ENCODE data around the gene RAB31. TPM values are rescaled to one million over a fixed set of nuclear protein-coding genes. Genes with fewer than 3 reads are reported as not detected.
A peak's percentile ranks its signal among the peaks of the same experiment; 100 is the strongest.

The RAB31 gene
- total RNA-seq, 2 experiments from 2014 or later = not detected

GRCh38 chr18:9696112-9696511, 12.0 kb upstream of the RAB31 start:
- Mint-ChIP-seq H3K4me1 (ENCODE audit: low read depth) (peaks cover 9% of the 10 kb centered on the region), H3K27me3 (ENCODE audit: low read depth) (peaks cover 25% of the 10 kb centered on the region), H3K9me3 (ENCODE audit: insufficient read depth) (no peaks in the 10 kb centered on the region), H3K36me3 (ENCODE audit: low read depth) (no peaks in the 10 kb centered on the region), H3K27ac (no peak overlapping the region), H3K4me3 (no peak overlapping the region)
- no peak for ATAC-seq
- ChIA-PET CTCF (no interaction called here), POLR2A (no interaction called here)
- no peak for DNase-seq

- Mint-ChIP-seq H3K27ac (no peak overlapping the region), H3K9me3 (ENCODE audit: insufficient read depth) (no peaks in the 10 kb centered on the region), H3K4me3 (no peak overlapping the region), H3K4me1 (ENCODE audit: low read depth) (peaks cover 9% of the 10 kb centered on the region), H3K27me3 (ENCODE audit: low read depth) (peaks cover 24% of the 10 kb centered on the region), H3K36me3 (ENCODE audit: low read depth) (no peaks in the 10 kb centered on the region)
- no peak for DNase-seq
- ATAC-seq = no peak
- CTCF ChIA-PET = no interaction called here
- POLR2A ChIA-PET = no interaction called here
These were observed 11.4 kb upstream of the RAB31 start for GRCh38 chr18:9696701-9697100.

GRCh38 chr18:9697121-9697520, 11.0 kb upstream of the RAB31 start:
- ChIA-PET POLR2A (no interaction called here), CTCF (no interaction called here)
- ATAC-seq (no peak), DNase-seq (no peak)
- peaks cover 24% of the 10 kb centered on the region for H3K27me3 Mint-ChIP-seq (ENCODE audit: low read depth)
- H3K36me3 Mint-ChIP-seq (ENCODE audit: low read depth) = no peaks in the 10 kb centered on the region
- no peak overlapping the region for H3K27ac Mint-ChIP-seq
- H3K4me3 Mint-ChIP-seq = no peak overlapping the region
- peaks cover 9% of the 10 kb centered on the region for H3K4me1 Mint-ChIP-seq (ENCODE audit: low read depth)
- no peaks in the 10 kb centered on the region for H3K9me3 Mint-ChIP-seq (ENCODE audit: insufficient read depth)

DNA sequence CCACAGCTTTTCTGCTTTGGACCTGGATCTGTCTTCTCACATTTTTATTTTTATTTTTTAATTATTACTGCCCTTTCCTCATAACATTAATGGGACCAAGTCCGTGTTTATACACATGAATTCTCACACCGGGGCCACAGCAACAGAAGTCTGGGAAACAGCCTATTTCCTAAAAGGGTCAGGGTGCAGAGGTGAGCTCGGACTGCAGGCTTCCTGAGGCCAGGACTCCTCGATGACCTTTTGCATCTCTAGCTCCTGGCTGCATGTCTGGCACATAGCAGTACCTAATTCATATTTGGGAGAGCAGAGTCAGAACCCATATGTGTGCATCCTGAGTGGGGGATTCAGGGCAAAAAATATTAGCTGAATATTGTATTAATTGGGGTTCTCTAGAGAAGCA, 9.6 kb upstream of the RAB31 start:
- Mint-ChIP-seq H3K36me3 (ENCODE audit: low read depth) (no peaks in the 10 kb centered on the region), H3K4me3 (no peak overlapping the region), H3K4me1 (ENCODE audit: low read depth) (peaks cover 9% of the 10 kb centered on the region), H3K9me3 (ENCODE audit: insufficient read depth) (no peaks in the 10 kb centered on the region), H3K27me3 (ENCODE audit: low read depth) (peaks cover 28% of the 10 kb centered on the region), H3K27ac (no peak overlapping the region)
- POLR2A ChIA-PET = no interaction called here
- ATAC-seq (no peak), DNase-seq (no peak)
- CTCF ChIA-PET = no interaction called here

GRCh38 chr18:9700261-9700796, 7.8 kb upstream of the RAB31 start:
- Mint-ChIP-seq H3K4me1 (ENCODE audit: low read depth) (peaks cover 10% of the 10 kb centered on the region), H3K4me3 (no peak overlapping the region), H3K36me3 (ENCODE audit: low read depth) (no peaks in the 10 kb centered on the region), H3K27ac (no peak overlapping the region), H3K27me3 (ENCODE audit: low read depth) (peaks cover 34% of the 10 kb centered on the region), H3K9me3 (ENCODE audit: insufficient read depth) (no peaks in the 10 kb centered on the region)
- DNase-seq (no peak), ATAC-seq (no peak)
- CTCF ChIA-PET = no interaction called here
- POLR2A ChIA-PET = no interaction called here

DNA sequence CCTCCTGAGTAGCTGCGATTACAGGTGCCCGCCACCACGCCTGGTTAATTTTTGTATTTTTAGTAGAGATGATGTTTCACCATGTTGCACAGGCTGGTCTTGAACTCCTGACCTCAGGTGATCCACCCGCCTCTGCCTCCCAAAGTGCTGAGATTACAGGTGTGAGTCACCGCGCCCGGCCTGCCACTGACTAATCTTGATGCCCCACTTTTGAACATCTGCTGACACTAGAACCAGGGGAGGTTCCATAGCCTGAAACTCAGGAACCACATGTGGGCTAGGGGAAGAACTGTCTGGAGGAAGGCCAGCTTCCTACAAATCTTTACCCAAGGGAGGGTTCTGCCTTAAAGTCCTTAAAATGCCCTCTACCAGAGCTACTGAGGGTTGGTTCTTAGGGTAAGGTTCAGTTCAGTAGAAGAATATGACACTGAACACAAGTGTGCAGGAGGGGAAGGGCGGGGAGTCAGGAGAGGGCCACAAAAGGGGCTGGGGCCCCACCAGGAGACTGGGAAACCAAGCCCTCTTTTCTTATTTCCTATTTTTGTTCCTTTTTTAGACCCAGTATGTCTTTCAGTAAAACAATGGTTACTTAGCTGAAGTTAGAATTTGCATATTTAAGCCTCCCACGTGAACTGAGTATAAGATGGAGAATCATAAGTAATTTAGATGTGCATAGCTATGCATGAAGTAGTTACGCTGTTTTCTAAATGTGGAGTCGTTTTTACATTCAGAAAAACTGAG, 6.3 kb upstream of the RAB31 start:
- no peak overlapping the region for H3K27ac Mint-ChIP-seq
- no peaks in the 10 kb centered on the region for H3K9me3 Mint-ChIP-seq (ENCODE audit: insufficient read depth)
- ChIA-PET CTCF (no interaction called here), POLR2A (no interaction called here)
- DNase-seq (no peak), ATAC-seq (no peak)
- peaks cover 39% of the 10 kb centered on the region for H3K27me3 Mint-ChIP-seq (ENCODE audit: low read depth)
- no peaks in the 10 kb centered on the region for H3K36me3 Mint-ChIP-seq (ENCODE audit: low read depth)
- peaks cover 2% of the 10 kb centered on the region for H3K4me1 Mint-ChIP-seq (ENCODE audit: low read depth)
- no peak overlapping the region for H3K4me3 Mint-ChIP-seq

DNA sequence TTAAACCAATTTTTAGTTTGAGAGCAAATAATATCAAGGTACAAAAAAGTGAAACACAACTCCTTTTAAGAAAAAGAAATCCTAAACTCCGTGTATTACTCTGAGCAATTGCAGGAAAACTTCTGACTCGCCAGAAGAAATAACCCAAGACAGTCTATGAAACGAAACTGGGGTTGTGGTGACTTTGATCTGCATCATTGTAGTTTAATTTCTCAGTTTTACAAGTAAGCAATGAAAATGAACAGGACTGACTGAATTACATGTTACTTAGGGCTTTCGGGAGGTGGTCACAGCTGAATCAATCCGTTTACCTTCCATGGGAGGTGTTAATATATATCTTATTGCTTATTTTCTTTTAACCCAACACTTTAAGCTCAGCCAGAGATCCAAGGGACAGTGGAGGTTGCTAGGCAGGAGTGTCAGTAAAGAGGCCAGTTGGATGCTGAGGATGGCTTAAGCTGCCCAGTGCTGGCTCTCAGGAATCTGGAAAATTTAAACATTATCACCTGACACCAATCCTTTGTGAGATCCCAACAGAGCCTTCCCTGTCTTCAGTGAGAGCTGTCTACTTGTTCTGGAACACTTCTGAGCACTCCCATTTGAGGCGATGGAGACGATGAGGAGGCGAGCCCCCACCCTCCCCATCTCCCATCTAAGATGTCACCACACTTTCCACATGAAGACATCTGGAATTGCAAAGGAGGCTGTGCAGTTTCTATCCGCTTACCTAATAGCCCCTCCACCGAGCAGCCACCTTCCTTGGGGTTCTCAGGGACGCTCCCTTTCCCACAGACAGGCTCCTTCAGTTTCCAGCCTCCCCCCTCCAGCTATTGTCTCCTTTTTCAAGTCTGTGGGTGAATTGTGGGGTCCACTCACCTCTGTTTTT, 3.6 kb upstream of the RAB31 start:
- CTCF ChIA-PET = no interaction called here
- ATAC-seq = no peak
- H3K27me3 Mint-ChIP-seq (ENCODE audit: low read depth) = peaks cover 55% of the 10 kb centered on the region

DNA sequence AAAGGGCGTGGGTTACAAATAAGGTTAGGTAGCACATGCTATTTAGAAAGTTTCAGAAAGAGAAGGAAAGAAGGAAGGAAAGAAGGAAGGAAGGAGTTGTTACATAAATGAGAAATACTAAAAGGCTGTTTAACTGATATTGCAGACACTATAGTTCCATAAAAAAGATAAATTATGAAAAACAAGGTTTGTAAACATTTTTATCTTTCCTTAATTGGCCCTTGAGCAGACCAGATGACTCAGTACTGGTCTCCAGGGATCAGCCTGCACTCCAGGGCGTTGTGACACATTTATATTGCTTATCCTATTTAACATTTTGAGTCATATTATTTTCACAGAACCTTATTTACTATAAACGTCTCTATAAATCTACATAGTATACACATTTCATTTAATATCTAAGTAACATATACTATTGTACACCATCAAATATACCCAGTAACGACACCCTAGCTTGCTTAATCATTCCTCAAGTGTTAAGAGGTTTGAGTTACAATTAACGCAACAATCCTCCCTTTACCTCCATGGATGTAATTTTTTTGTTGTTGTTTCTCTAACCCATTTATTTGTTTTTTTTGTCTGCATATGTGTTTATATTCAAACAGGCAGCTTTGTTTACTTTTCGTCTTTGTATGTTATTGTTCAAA, 2.8 kb upstream of the RAB31 start:
- H3K27ac Mint-ChIP-seq = no peak overlapping the region

More for the DNA sequence above, 3.6 kb upstream of the RAB31 start:
- POLR2A ChIA-PET = no interaction called here
- DNase-seq = no peak
- Mint-ChIP-seq H3K36me3 (ENCODE audit: low read depth) (no peaks in the 10 kb centered on the region), H3K4me3 (no peak overlapping the region), H3K4me1 (ENCODE audit: low read depth) (peaks cover 13% of the 10 kb centered on the region), H3K9me3 (ENCODE audit: insufficient read depth) (no peaks in the 10 kb centered on the region), H3K27ac (no peak overlapping the region)

DNA sequence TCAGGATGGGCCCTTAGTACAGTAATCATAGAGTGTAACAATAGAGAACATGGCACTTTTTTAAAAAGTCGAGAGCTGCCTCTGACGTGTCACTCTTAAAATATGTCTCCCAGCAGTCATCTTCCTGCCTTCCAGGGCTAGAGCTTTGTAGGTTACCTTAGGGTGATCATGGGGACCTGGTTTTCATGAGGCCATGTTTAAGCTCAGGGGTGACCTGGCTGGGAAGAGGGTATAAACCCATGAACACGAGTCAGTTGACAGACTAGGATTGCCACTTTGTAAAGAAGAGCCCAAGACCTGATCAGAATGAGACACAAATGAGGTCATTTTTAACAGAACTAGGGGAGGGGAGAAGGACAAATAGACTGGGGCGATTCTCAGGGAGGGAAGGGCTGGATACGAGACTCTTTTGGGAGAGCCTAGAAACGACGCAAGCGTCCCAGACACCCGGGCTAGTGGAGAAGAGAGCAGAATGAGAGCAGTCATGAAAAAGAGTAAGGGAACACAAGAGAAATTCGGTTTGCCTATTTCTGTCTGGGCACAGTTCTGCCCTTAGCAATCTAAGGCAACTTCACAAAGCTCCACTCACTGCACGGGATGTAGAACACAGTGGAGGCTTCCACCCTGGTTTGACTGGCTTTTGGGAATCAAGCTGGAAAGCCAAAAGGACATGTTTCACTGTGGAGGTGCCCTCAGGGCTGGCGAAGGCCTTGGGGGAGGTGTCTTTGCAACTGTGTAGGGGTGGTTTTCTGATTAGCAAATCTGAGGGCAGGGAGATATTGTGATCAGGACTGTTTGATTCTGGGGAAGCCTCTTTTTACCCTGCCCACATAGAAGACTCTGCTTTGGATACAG, 1.8 kb upstream of the RAB31 start:
- peaks cover 26% of the 10 kb centered on the region for H3K4me1 Mint-ChIP-seq (ENCODE audit: low read depth)
- DNase-seq = no peak
- ChIA-PET CTCF (no interaction called here), POLR2A (no interaction called here)
- peaks cover 67% of the 10 kb centered on the region for H3K27me3 Mint-ChIP-seq (ENCODE audit: low read depth)
- H3K4me3 Mint-ChIP-seq = no peak overlapping the region
- H3K36me3 Mint-ChIP-seq (ENCODE audit: low read depth) = no peaks in the 10 kb centered on the region
- no peak for ATAC-seq
- H3K27ac Mint-ChIP-seq = no peak overlapping the region
- H3K9me3 Mint-ChIP-seq (ENCODE audit: insufficient read depth) = no peaks in the 10 kb centered on the region

More for the DNA sequence above, 2.8 kb upstream of the RAB31 start:
- DNase-seq (no peak), ATAC-seq (no peak)
- ChIA-PET CTCF (no interaction called here), POLR2A (no interaction called here)
- Mint-ChIP-seq H3K9me3 (ENCODE audit: insufficient read depth) (no peaks in the 10 kb centered on the region), H3K27me3 (ENCODE audit: low read depth) (peaks cover 61% of the 10 kb centered on the region), H3K4me3 (no peak overlapping the region), H3K4me1 (ENCODE audit: low read depth) (peaks cover 19% of the 10 kb centered on the region), H3K36me3 (ENCODE audit: low read depth) (no peaks in the 10 kb centered on the region)

GRCh38 chr18:9707381-9708056, 582 bp upstream of the RAB31 start:
- Mint-ChIP-seq H3K9me3 (ENCODE audit: insufficient read depth) (no peaks in the 10 kb centered on the region), H3K27ac (no peak overlapping the region), H3K36me3 (ENCODE audit: low read depth) (no peaks in the 10 kb centered on the region), H3K4me3 (peak overlapping the region; percentile 24), H3K27me3 (ENCODE audit: low read depth) (peaks cover 76% of the 10 kb centered on the region), H3K4me1 (ENCODE audit: low read depth) (peaks cover 34% of the 10 kb centered on the region)
- no peak for ATAC-seq
- DNase-seq = no peak
- ChIA-PET CTCF (no interaction called here), POLR2A (interaction anchor here (0.6 kb wide), 1 partner anchor 204 kb away, joined by 3 read pairs; no protein-coding TSS in a partner anchor)
